DND-41 (cell line): ENCODE data around the gene FCGBP.

Experiments
- ATAC-seq: fragments of 200-7000 bp; cut with Tn5 transposase; 3 replicates; pipeline ENCODE4 v1.9.1; 2021; ENCODE audit warnings: low read depth; ENCODE audit not compliant: insufficient read depth
- DNase-seq: peaks from one replicate; pipeline ENCODE4 v3.0.0-alpha.2; 2020
- H2AFZ ChIP-seq: 2 replicates; pipeline ENCODE4 v1.6.0; 2012; ENCODE audit warnings: low read depth, low read length
- H3K27ac ChIP-seq: 2 replicates; pipeline ENCODE4 v1.5.1; 2012; ENCODE audit warnings: low read length, inconsistent platforms
- H3K27me3 ChIP-seq: fragments of 200-600 bp; sonication (generic); 2 replicates; pipeline ENCODE4 v1.6.0; 2012; ENCODE audit warnings: low read length, mild to moderate bottlenecking, inconsistent platforms; ENCODE audit not compliant: insufficient read depth, poor library complexity
- H3K36me3 ChIP-seq: 2 replicates; pipeline ENCODE4 v1.5.1; 2012; ENCODE audit warnings: low read length, inconsistent platforms; ENCODE audit not compliant: insufficient read depth
- H3K4me1 ChIP-seq: 2 replicates; pipeline ENCODE4 v1.5.1; 2012; ENCODE audit warnings: mild to moderate bottlenecking, low read length; ENCODE audit not compliant: insufficient read depth
- H3K4me2 ChIP-seq: 2 replicates; pipeline ENCODE4 v1.6.0; 2012; ENCODE audit warnings: mild to moderate bottlenecking, moderate library complexity, low read length, inconsistent platforms; ENCODE audit not compliant: insufficient read depth
- H3K4me3 ChIP-seq, 2 experiments: fragments of 200-600 bp in 1 of 2; shearing (Covaris generic) in 1 of 2; 2 replicates each; pipeline ENCODE4 v1.5.1; 2012 to 2016; ENCODE audit warnings: inconsistent platforms in 2 of 2, low read length in 2 of 2, mild to moderate bottlenecking in 2 of 2, low read depth in 1 of 2, moderate library complexity in 1 of 2
- H3K79me2 ChIP-seq: 2 replicates; pipeline ENCODE4 v1.6.0; 2012; ENCODE audit warnings: low read length, inconsistent platforms; ENCODE audit not compliant: insufficient read depth
- H3K9ac ChIP-seq: 2 replicates; pipeline ENCODE4 v1.6.0; 2012; ENCODE audit warnings: low read depth, mild to moderate bottlenecking, inconsistent platforms, low read length, moderate library complexity
- H3K9me3 ChIP-seq: 2 replicates; pipeline ENCODE4 v1.5.1; 2012; ENCODE audit warnings: low read length, moderate library complexity, mild to moderate bottlenecking, inconsistent platforms; ENCODE audit not compliant: insufficient read depth, severe bottlenecking
- H4K20me1 ChIP-seq: 2 replicates; pipeline ENCODE4 v1.6.0; 2012; ENCODE audit warnings: low read length; ENCODE audit not compliant: insufficient read depth
- CTCF ChIP-seq: IDR thresholded peaks from 2 replicates; pipeline ENCODE4 v1.5.1; 2012; ENCODE audit warnings: borderline replicate concordance, low read length, moderate library complexity, mild to moderate bottlenecking; ENCODE audit not compliant: poor library complexity, severe bottlenecking; ENCODE audit errors: extremely low read depth
- EZH2 ChIP-seq: IDR thresholded peaks from 3 replicates; pipeline ENCODE4 v1.6.1; 2012; ENCODE audit warnings: borderline replicate concordance, low read depth, mild to moderate bottlenecking, moderate library complexity, low read length, inconsistent platforms; ENCODE audit not compliant: severe bottlenecking

FCGBP gene

GRCh38 chr19:39970425-39970674 lies 35.9 kb upstream of the FCGBP start:
- Histone ChIP-seq H3K4me3 (peak overlapping the region; percentile 50 to 84), H3K9me3 (no peaks in the 10 kb centered on the region), H2AFZ (peak overlapping the region; percentile 68), H3K79me2 (peaks cover 48% of the 10 kb centered on the region), H3K27ac (peak overlapping the region; percentile 91), H3K36me3 (peaks cover 31% of the 10 kb centered on the region), H3K4me1 (peaks cover 36% of the 10 kb centered on the region), H3K4me2 (peak overlapping the region; percentile 89), H3K9ac (peak overlapping the region; percentile 76), H4K20me1 (peaks cover 16% of the 10 kb centered on the region; the same call in 1 of the 2 replicates), H3K27me3 (no peaks in the 10 kb centered on the region)
- DNase-seq (no peak), ATAC-seq (no peak)
- TF ChIP-seq CTCF (no peak), EZH2 (no peak)

GRCh38 chr19:39969681-39970424 lies 35.4 kb upstream of the FCGBP start:
- H3K27me3 ChIP-seq, result no peaks in the 10 kb centered on the region
- peaks cover 36% of the 10 kb centered on the region for H3K4me1 ChIP-seq
- DNase-seq, result peak; percentile 44
- H3K79me2 ChIP-seq, result peaks cover 46% of the 10 kb centered on the region
- no peaks in the 10 kb centered on the region for H3K9me3 ChIP-seq
- peak overlapping the region; percentile 89 for H3K4me2 ChIP-seq
- peaks cover 28% of the 10 kb centered on the region for H3K36me3 ChIP-seq
- H3K9ac ChIP-seq, result peak overlapping the region; percentile 76
- peaks cover 16% of the 10 kb centered on the region; the same call in 1 of the 2 replicates for H4K20me1 ChIP-seq
- ATAC-seq, result no peak
- peak overlapping the region; percentile 91 for H3K27ac ChIP-seq
- peak overlapping the region; percentile 68 for H2AFZ ChIP-seq
- peak overlapping the region; percentile 50 to 84; a peak in 3 of 4 replicates for H3K4me3 ChIP-seq
- TF ChIP-seq CTCF, result no peak
- no peak for TF ChIP-seq EZH2

GRCh38 chr19:39969266-39969665 lies 34.8 kb upstream of the FCGBP start:
- DNase-seq, result no peak
- Histone ChIP-seq H3K4me3 (peak overlapping the region in 1 of 2 experiments; percentile 84; a peak in 2 of 4 replicates), H3K4me2 (peak overlapping the region; percentile 89), H3K4me1 (peaks cover 36% of the 10 kb centered on the region), H3K9me3 (no peaks in the 10 kb centered on the region), H3K36me3 (peaks cover 22% of the 10 kb centered on the region), H3K9ac (peak overlapping the region; percentile 76), H3K79me2 (peaks cover 40% of the 10 kb centered on the region), H2AFZ (0 out of 2 replicates have a peak overlapping the region, but pooled peaks have one; percentile 20), H3K27me3 (no peaks in the 10 kb centered on the region), H4K20me1 (peaks cover 12% of the 10 kb centered on the region; the same call in 1 of the 2 replicates), H3K27ac (peak overlapping the region; percentile 91)
- TF ChIP-seq CTCF (no peak), EZH2 (no peak)
- no peak for ATAC-seq
